Coronary artery (tissue), 2 donors: ENCODE results near the gene MX2.

Experiments
- DNase-seq: peaks from one replicate; pipeline ENCODE4 v3.0.0-alpha.2; 2017; ENCODE audit warnings: low spot score
- H3K27ac ChIP-seq, 2 donors: fragments of 200-600 bp; sonication (generic); one replicate each; pipeline ENCODE4 v1.5.1; 2016 to 2019
- H3K4me3 ChIP-seq: fragments of 200-600 bp; sonication (generic); 2 replicates; pipeline ENCODE4 v1.5.1; 2016; ENCODE audit warnings: mild to moderate bottlenecking, moderate library complexity
- TF ChIP-seq, protein P1 (sequence below): fragments of 200-600 bp; sonication (generic); IDR thresholded peaks from one replicate; pipeline ENCODE4 v1.5.1; 2019; ENCODE audit warnings: antibody characterized with exemption

Gene MX2

DNA sequence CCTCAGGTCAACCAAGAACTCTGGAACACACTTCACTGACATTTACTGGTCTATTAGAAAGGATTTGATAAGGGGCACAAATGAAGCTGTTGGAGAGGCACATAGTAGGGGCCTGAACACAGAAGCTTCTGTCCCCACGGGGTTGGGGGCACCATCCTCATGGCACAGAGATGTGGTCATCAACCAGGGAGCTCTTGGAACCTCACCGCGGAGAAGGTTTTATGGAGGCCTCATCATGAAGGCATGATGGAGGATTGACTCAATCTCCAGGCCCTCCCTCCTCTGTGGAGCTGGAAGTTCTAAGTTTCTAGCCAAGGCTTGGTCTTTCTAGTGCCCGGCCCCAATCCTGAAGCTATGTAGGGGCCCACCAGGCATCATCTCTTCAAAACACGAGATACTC lies 87.8 kb downstream of the MX2 start:
- DNase-seq: no peak
- Histone ChIP-seq H3K27ac (no peak overlapping the region), H3K4me3 (no peak overlapping the region)
- TF ChIP-seq, protein P1, sequence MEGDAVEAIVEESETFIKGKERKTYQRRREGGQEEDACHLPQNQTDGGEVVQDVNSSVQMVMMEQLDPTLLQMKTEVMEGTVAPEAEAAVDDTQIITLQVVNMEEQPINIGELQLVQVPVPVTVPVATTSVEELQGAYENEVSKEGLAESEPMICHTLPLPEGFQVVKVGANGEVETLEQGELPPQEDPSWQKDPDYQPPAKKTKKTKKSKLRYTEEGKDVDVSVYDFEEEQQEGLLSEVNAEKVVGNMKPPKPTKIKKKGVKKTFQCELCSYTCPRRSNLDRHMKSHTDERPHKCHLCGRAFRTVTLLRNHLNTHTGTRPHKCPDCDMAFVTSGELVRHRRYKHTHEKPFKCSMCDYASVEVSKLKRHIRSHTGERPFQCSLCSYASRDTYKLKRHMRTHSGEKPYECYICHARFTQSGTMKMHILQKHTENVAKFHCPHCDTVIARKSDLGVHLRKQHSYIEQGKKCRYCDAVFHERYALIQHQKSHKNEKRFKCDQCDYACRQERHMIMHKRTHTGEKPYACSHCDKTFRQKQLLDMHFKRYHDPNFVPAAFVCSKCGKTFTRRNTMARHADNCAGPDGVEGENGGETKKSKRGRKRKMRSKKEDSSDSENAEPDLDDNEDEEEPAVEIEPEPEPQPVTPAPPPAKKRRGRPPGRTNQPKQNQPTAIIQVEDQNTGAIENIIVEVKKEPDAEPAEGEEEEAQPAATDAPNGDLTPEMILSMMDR: no peak

DNA sequence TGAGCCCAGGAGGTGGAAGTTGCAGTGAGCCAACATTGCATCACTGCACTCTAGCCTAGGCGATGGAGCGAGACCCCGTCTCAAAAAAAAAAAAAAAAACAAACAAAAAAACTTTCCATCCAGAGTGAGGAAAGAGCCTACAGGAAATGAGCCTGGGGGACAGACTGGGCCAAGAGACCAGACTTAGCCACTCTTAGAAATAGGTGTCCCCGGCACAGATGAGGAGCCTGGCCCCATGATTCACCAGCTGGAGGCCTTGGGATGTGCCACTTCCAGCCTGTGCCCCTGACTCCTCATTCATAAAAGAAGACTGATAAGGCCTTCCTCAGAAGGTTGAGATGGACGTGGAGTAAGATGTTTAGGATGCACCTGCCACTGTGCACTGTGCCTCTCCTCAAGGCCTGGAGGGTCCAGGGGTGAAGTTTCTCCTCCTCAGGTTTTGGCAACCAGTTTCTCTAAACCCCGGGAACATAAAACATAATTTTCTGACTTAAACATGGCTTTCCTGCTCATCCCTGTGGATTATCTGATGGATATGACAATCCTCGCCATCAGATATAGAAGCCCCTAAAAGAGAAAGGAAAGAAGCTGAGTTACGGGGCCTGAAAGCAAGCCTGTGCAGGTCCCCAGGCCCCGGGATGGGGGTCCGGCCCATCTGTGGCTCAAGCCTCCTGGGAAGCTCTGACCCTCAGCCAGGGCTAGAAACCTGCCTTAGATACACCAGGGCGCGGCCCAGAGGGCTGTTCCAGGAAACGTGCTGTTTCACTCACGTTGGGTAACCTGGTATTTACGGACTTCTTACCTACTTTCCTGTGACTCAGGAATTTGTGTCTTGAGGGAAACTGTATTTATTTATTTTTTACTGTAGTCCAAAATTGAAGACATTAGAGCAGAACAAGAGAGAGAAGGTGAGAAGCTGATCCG lies 90.2 kb downstream of the MX2 start:
- Histone ChIP-seq H3K4me3 (no peak overlapping the region), H3K27ac (no peak overlapping the region)
- TF ChIP-seq, protein P1: no peak
- no peak for DNase-seq

DNA sequence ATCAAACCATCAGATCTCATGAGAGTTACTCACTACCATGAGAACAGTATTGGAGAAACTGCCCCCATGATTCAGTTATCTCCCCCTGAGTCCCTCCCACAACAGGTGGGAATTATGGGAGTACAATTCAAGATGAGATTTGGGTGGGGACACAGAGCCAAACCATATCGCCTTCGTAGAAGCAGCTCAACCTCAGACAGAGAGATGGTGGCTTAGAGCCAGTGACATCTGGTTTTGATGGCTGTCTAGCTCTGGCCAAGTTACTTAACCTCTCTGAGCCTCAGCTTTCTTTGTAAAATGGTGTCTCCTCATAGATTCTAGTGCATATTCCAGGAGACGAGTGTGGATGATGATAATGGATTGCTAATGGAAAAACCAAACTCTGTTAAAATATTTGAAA lies 91.4 kb downstream of the MX2 start:
- TF ChIP-seq, protein P1: no peak

DNA sequence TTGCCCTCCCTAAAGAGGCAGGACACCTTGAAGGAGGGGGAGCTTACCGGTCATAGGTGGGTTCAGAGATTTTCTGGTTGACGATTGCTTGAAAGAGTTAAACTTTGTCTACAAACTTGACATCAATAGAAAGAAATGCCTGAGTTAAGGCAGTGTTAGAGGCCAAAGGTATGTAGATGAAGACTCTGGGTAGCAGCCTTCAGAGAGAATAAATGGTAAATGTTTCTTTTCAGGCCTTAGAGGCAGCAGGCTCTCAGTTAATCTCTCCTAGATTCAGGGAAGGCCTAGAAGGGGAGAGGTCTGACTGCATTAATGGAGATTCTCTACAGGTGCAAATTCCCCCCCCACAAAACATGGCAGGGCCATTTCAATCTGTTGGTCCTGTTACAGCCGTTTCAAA lies 91.9 kb downstream of the MX2 start:
- no peak overlapping the region for H3K27ac ChIP-seq
- DNase-seq: no peak
- TF ChIP-seq, protein P1: no peak
- H3K4me3 ChIP-seq: no peak overlapping the region

More for the DNA sequence above, 91.4 kb downstream of the MX2 start:
- Histone ChIP-seq H3K27ac (no peak overlapping the region), H3K4me3 (no peak overlapping the region)
- no peak for DNase-seq

DNA sequence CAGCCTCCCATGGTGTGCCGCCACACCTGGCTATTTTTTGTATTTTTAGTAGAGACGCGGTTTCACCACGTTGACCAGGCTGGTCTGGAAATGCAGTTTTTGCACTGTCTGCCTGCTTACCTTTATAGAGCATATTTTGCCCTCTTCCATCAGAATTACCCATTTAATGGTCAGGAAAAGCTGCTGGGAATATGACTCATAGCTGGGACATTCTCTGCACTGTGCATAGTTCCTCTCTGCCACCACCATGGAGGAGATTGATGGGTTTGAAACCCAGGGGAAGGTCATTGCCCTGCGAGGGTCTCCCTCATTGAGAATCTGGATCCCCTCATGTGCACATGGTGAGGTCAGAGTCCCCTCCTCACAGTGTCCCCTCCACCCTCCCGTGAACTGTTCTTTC lies 96.3 kb downstream of the MX2 start:
- DNase-seq: no peak
- no peak overlapping the region for H3K27ac ChIP-seq
- TF ChIP-seq, protein P1: no peak
- no peak overlapping the region for H3K4me3 ChIP-seq

DNA sequence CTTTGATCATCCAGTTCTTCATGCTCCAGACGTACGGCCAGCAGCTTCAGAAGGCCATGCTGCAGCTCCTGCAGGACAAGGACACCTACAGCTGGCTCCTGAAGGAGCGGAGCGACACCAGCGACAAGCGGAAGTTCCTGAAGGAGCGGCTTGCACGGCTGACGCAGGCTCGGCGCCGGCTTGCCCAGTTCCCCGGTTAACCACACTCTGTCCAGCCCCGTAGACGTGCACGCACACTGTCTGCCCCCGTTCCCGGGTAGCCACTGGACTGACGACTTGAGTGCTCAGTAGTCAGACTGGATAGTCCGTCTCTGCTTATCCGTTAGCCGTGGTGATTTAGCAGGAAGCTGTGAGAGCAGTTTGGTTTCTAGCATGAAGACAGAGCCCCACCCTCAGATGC lies 96.7 kb downstream of the MX2 start:
- TF ChIP-seq, protein P1: no peak
- no peak overlapping the region for H3K27ac ChIP-seq
- no peak for DNase-seq
- no peak overlapping the region for H3K4me3 ChIP-seq
